A172 (cell line): ENCODE data around the gene KLHDC7B. TPM values are rescaled to one million over a fixed set of nuclear protein-coding genes. Genes with fewer than 3 reads are reported as not detected.

Experiments used
- DNase-seq: peaks from one replicate; pipeline ENCODE4 v3.0.0-alpha.2; 2015; ENCODE audit warnings: low spot score
- total RNA-seq: library from RNA; depleted of rRNA; stranded (reverse); fragments of >200 nt; shearing (Covaris generic); gene quantifications from 2 replicates; pipeline ENCODE4 v1.2.3, GENCODE V29; 2014

Gene KLHDC7B
- total RNA-seq, 1 experiment from 2014 or later: not detected

DNA sequence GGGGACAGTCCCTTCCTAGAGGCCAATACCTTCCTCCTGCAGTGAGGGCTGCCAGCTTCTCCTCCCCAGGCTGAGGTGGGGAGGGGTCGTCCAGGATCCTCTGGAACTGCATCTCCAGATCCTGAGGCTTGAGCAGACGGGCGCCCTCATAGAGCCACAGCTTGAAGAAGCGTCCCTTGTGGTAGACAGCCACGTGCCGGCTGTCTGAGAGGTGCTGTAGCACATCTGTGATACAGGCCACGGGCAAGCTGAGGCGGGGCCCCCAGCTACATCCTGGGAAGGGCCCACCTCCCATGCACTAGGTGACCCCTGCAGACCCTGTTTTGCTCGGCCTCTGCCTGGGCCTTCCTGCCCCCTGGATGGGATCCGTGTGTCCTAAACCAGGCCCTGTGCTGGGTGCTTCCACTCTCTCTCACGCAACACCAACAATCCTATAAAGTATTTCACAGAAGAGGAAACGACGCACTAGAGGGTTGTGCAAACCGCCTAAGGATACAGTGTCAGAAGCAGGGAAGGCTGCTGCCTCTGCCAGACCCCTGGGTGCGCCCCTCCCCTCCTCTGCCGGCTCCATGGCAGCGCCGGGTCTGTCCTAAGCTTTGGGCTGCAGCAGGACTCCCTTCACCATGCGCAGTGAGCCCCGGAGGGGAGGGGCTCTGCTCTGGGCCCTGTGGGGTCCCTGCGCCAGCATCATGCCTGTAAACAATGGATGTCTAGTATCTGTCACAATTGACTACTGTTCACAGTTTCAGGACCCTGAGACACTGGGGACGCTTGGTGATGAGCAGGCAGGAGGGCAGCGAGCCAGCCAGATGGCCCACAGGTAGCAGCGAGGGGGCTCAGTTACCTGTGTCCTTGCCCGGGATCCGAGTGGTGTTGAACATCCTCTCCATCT lies 28.0 kb downstream of the KLHDC7B start:
- DNase-seq: no peak

DNA sequence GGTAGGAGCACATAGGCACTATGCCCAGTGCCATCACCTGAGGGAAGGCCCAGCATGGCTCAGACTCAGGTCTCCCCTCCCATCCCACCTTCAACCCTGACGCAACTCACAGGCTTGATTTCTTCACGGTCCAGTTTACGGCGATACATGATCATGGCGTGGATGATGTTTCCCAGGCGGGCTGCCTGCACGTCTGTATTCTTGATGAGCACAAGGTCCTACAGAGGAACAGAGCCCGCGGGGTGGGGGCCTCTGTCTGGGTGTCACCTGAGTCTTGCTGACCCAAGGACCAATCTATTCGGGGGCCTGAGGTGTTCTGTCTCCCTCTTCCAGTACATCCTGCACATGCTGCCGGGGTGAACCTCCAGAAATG lies 28.7 kb downstream of the KLHDC7B start:
- no peak for DNase-seq

DNA sequence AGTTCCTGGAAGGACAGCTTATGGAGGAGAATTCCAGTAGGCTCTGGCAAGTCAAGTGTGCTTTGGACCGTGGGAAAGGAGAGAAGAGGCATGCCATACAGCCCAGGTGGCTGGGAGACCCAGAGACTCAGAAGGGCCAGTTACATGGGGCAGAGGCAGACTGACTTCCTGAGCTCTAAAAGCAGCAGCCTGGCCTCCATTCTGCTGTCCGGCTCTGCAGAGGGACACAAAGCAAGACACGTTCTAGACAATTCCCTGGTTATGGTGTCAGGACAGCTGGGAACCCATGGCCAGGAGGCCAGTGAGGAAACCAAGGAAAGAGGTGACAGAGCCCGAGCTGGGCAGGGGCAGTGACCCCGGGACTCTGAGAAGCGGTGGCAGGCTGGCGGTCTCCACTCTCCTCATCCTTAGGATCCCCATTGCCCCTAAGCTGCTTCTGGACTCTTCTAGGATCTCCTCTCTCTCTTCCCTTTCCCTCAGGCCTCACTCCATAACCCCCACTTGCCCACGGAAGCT lies 29.8 kb downstream of the KLHDC7B start:
- no peak for DNase-seq

DNA sequence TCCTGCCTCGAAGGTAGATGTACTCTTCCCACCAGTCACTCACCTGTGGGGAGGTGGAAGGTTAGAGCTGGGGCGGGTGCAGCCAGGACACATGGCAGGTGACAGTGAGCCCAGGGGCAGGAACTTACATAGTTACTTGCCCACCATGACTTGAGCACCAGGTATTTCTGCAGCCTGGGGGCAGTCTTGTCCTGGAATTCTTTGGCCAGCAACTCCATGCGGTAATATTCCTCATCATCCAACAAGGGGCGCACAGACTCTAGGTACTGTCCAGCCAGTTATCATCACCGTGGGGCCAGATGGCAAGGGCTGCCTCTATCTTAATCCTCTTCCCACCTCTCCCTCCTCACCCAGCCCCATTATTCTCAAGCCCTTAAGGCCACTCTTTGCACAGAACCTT lies 30.4 kb downstream of the KLHDC7B start:
- no peak for DNase-seq

DNA sequence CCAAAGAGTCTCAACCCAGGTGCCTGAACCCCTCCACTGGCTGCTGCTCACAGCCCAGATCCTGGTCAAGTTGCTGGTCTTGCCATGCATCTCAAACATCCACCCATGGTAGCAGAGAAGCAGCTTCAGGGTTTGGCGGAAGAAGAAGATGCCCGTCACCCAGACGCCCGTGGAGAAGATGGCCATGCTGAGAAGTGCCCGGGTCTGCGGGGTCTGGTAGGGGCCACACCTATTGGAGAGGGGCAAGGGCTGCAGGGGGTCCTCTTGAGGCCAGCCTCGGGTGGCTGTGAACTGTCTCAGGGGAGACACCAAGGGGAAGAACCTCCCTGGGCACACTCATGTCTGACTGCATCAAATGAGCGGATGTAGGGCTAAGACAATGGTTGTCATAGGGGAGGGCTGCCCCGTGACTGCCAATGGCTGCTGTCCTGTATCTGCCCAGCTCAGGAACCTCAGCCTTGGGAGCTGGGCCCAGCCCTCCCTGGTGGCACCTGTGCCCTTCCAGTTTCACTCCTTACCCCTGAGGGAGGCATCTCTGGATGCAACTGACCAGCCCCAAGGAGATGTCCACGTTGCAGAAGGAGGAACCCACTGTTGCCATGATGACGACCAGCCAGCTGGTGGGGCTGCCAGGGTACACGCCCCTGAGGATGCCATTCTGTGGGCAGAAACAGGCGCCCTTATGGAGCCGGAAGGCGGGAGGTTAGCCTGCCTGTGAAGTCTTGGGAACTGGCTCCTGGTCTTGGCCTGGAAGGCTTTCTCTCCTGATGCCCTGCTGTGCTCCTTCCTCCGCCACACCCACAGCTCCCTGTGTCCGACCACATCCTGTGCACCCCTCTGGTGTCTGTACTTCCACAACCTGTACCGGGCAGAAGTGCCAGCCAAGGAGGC lies 31.4 kb downstream of the KLHDC7B start:
- DNase-seq: peak; percentile 73

DNA sequence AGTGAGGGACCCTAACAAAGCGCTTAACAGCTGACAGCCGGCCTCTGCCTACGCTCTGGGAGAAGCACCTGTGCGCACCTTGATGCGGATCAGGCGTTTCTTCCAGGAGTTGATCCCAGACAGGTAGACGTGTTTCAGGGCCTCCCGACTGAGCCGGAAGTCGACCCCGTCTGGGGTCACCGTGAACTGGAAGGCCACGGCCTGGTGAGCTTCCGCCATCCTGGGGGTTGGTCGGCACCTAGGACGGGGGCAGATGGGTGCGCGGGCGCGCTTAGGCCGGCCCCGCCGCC lies 31.9 kb downstream of the KLHDC7B start:
- no peak for DNase-seq

DNA sequence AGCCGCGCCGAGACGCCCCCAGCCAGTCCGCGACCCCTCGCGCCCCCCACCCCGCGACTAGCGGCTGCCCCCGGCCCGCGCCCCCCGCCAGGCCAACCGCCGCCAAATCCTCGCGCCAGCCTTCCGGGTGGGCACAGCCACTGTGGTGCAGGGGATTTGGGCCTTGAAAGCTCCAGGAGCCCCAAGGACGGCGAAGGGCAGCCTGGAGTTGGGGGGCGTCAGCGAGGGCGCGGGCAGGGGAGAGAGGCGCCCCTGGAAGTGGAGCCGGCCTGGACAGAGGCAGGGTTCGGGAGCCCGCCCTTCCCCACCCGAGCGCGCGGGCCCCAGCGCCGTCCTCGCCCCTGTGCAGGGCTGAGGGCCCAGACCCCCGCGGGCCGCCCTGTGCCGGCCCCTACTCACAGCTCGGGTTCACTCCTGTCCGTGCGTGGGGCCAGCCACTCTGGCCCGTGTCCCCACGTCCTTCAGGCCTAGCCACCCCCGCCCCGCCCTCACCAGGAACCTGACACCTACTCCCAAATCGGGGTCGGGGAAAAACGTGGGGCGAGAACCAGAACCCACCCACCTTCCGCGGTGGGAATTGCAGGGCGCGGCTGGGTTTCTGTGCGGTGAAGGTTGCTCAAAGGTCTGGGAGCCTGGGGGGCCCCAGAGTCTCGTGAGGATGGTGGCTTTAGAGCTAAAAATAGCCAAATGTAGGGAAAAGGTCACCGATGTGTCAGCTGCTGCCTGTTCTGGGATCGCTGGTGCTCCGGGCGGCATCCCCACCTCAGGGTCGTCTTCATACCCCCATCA lies 32.5 kb downstream of the KLHDC7B start, which contains the start of gene CPT1B:
Gene CPT1B (minus strand): TSS at position 441 of the 789 bp plus-strand sequence. CDS start 512 bp downstream, outside the sequence.
- DNase-seq: no peak

DNA sequence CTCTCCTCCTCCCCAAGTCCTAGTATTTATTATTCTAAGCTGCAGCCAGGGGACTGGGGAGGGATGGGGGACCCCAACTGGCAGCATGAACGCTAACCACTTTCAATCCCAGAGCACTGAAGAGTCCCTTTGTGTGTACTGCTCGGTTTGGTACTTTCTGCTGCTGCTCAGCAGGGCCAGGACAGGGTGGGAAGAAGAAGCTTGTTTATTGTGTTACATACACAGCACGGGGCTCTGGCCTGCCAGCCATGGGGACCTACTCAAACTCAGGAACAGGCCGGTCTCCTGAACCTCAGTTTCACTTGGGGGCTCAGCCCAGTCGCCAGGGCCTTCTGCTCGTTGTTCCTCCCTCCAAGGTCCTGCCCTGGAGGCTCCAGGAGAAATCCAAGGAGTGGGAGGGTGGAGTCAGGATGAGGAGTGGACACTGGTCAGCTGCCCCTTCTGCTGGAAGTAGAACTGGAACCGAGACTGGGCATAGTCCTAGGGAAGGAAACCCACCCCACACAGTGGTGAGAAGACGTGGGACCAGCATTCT lies 33.1 kb downstream of the KLHDC7B start:
- no peak for DNase-seq

DNA sequence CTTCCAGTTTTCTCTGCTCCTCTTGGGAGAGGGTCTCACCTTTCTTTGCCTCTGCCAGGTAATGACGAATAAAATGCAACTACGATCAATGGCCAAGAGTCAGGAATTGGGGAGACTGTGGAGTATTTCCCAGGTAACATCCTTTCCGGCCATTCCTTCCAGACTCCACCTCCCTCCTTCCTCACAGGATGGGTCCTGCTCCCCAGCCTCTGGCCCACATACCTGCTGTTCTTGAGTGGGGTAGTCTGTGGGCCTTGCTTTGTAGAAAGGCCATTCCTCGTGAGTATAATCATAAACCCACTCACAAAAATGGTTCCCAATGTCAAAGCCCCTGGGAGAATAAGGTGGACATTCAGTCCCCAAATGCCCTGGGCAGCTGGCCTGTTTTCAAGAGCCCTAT lies 34.1 kb downstream of the KLHDC7B start:
- no peak for DNase-seq

DNA sequence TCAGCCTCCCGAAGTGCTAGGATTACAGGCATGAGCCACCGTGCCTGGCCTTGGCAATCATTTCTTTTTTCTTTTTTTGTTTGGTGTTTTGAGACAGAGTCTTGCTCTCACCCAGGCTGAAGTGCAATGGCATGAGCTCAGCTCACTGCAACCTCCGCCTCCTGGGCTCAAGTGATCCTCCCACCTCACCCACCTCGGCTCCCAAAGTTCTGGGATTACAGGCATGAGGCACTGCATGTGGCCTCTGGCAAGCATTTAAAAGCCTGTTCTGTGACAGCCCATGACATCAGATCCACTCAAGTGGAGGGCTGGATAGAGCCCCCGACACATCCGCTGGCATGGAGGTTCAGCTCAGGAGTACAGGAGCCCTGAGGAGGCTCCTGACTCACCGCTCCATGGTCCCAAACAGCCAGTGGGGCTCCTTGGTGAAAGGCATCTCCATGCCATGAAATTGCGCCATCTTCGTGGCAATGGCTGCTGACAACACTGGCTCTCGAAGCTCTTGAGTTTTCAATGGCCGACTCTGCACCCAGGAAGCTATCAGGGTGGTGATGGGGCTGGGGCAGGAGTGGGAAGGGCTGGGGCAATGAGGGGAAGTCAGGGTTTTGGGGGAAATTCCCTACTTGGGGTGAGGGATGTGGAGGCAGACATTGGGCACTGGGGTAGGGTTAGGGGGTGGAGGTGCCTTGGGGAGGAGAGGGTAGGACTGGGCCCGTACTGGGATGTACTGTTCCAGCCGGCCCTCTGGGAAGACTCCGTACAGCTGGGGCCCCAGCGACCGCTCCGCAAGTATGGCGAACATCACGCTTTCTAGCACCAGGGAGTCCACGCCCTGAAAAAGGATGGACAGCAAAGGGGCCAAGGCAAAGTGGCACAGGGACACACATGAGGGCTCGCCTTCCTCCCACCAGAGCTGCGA lies 35.6 kb downstream of the KLHDC7B start:
- DNase-seq: no peak

DNA sequence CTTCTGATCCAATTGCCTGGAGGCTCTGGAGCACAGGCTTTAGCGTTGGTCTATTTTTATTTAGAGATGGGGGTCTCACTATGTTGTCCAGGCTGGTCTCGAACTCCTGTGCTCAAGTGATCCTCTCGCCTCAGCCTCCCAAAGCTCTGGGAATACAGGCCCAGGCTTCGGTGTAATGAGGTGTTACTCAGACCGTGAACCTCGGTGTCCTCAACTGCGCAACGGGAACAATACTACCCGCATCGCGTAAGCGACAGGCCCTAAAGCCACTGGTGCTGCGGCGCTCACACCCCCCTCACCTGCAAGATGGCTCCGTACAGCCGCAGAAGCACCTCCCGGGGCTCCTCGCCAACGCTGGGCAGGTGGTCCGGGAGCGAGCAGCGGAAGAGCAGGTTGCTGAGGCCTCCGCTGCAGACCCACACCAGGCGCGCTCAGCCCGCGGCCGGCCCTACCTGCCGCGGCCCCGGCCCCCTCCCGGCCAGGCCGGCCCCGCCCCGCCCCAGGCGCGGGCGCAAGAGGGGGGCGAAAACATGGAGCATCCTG lies 36.3 kb downstream of the KLHDC7B start:
- no peak for DNase-seq

DNA sequence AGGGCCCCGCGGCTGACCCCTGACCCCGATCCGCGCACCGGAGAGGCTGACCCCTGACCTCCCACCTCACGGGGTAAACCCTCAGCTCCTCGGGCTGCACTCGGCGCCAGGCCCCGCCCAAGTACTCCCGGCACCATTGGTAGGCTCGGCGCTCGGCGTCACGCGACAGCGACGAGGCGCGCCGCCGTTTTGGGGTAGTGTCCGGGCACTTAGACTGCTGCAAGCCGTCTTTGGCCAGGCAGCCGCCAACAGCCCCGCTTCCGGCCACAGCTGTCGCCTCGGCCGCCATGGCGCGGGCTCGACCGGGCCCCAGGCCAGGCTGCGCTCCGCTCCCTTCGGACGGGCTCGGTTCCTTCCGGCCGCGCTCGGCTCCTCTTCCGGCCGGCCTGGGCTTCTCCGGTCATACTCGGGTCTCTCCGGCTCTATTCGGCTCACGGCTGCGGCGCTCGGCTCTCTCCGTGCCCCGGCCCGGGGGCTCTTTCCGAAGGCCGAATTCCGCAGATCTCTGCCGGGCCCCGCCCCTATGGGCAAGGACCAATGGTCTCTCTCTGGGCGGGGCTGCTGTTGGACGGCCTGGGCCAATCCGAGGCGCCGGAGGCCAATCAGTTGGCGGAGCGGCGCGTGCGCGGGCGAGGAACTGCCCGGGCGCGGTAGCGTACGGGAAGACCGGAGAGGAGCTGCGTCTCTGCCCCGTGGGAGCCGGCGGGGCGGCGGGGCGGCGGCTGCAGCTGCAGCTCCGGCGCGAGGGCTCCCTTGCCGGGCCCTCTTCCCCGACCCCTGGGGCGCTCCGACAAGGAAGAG lies 37.0 kb downstream of the KLHDC7B start, which contains the start of gene CHKB:
Gene CHKB (minus strand): TSS at position 357 of the 801 bp plus-strand sequence. CDS start 68 bp downstream, at position 289.
- DNase-seq: peak; percentile 86

DNA sequence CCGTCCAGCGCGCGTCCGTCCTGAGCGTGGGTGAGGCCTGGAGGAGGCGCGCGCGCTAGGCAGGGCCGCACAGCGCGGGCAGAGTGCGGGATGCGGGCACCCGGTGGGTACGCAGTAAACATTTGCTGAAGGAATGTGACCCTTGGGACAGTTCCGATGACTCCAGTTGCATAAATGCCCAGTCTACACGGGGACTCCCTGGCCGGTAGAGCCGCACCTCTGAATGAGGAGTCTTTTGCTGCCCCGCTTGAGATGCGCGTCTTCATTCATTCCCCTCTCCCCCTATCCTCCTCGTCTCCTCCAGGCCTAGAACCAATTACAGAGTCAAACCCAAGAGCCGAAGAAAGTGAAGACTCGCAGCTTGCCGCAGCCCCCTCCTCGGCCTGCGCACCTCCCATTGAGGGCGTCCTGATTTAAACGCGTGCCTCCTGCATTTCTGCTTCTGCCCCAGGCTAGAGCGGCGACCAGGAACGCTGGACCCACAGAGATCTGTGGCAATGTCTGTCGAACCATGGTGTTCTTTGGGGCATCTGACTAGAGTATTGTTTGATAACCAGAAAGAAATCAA lies 37.7 kb downstream of the KLHDC7B start:
- no peak for DNase-seq

DNA sequence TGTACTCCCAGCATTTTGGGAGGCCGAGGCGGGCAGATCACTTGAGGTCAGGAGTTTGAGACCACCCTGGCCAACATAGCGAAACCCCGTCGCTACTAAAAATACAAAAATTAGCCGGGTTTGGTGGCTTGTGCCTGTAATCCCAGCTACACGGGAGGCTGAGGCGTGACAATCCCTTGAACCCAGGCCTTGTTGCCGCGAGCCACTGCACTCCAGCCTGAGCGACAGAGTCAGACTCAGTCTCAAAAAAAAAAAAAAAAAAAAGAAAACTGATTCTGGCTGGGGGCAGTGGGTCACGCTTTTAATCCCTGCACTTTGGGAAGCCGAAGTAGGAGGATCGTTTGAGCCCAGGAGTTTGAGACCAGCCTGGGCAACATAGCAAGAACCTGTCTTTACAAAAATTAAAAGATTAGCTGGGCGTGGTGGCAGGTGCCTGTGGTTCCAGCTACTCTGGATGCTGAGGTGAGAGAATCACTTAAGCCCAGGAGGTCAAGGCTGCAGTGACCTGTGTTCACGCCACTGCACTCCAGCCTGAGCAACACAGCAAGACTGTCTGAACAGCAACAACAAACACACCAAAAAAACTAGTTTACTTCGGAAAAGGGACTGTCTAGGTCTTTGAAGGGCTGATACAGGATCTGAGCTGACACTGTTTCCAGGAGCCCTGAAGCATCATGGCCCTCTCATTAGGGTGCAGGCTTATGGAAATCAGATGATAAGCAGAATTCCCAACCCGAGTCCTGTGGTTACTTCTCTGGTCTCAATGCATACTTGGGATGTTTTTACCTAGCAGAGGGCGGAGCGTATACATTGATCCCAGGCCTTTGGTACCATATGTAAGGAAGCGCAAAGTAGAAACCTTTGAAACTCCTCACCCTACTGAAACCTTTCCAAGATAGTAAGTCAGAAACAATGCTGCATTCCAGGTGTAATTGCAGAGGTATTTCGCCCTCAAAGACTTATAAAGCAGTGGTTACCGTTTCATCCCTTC lies 38.7 kb downstream of the KLHDC7B start:
- DNase-seq: no peak

DNA sequence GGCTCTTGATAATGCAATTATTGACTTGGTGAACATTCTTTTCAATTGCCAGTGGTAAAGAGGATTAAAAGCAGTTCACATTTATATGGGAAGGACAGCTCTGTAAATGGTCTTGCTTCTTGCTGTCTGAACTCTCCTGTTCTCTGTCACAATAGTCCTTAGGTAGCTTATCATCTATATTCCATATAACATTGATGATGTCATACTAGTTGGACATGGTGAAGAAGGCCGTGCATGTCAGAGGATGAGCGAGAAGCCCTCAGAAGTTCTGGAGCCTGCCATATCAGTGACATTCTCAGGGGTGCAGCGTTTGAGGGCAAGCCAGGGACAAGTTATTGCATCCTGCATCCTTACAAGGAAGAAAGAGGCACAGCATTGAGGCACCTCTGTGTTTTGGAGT lies 39.5 kb downstream of the KLHDC7B start:
- no peak for DNase-seq

DNA sequence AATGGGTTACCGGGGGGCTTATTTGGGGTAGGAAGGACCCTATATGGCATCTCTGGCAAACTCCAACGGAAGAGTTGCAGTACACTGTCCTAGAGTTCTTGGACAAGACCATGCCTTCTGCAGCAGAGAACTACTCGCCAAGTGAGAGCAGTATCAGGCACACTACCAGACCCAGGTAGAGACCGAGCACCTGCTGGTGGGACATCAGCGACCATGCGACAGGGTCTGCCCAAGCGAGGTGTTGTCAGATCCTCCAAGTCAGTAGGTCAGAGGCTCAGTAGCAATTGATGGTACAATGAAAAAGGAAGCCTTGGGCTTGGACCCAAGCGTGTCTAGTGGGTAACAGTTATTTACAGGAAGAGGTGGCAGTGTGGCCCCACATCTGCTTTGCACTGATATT lies 40.1 kb downstream of the KLHDC7B start:
- DNase-seq: no peak

DNA sequence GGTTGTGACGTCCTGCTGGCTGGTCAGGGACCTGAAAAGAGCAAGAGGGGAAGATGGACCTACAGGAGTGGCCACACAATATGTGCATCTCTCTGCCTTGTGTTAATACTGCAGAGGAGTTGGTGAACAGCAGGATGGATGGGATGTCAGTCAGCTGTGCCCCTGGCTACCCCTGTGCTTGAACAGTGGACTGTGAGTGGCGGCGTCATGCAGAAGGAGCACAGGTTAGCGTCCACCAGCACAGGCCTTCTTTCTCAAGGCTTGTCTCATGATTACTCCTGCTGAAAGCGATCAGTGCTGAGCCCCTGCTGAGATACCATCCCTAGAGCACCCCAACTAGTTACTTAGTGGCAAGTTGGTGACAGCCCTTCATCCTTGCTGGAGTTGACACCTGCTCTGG lies 40.7 kb downstream of the KLHDC7B start:
- no peak for DNase-seq

DNA sequence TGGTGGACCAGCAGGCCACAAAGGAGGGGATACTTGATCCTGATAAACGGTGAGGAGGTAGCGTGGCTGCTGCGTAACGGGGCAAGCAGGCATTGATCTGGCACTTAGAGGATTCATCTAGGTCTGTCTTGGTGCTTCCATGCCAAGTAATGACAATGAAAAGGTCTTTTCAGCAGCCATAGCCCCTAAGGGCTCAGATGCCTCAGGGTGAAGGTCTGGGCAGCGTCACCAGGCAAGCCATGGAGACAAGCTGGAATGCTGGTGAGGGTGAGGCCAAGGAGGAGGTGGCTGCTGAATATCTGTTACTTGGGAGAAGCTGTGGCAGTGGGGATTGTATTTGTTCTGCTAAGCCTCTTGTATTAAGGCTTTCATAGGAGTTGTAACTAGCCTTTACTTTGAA lies 41.7 kb downstream of the KLHDC7B start:
- DNase-seq: no peak
